ENCODE data around the gene PHACTR1. TPM values are rescaled to one million over a fixed set of nuclear protein-coding genes. Genes with fewer than 3 reads are reported as not detected.

Gene PHACTR1
- polyA plus RNA-seq, 3 donors: 6.1 to 26.9 (median 7.6) TPM

- intact Hi-C loops (cut with micrococcal nuclease): no loop called here
- 8% methylated on average over 14 of the region's 21 CpGs for WGBS (ENCODE audit: insufficient coverage)
- Histone ChIP-seq H3K9ac (ENCODE audit: insufficient read depth, low read length, poor library complexity, severe bottlenecking) (no peak overlapping the region), H3K79me2 (ENCODE audit: insufficient read depth, low read length) (no peaks in the 10 kb centered on the region), H3K4me2 (replicated peaks; ENCODE audit: extremely low read depth, low read length, poor library complexity, severe bottlenecking) (peak overlapping the region; percentile 91), H3K9me3 (replicated peaks in 1 of 2; ENCODE audit: control insufficient read depth in 1 of 2, insufficient read depth in 1 of 2, low read length in 2 of 2) (no peaks in the 10 kb centered on the region), H2AFZ (ENCODE audit: insufficient read depth, low read depth, low read length, poor library complexity, severe bottlenecking) (peak overlapping the region; percentile 72), H3K27ac (ENCODE audit: low read depth in 1 of 2, low read length in 2 of 2) (no peak overlapping the region), H3K4me1 (ENCODE audit: control insufficient read depth in 1 of 2, insufficient read depth in 2 of 2, low read length in 2 of 2) (peaks cover 22 to 31% of the 10 kb centered on the region in 2 donors), H3K27me3 (ENCODE audit: control insufficient read depth in 2 of 2, insufficient read depth in 2 of 2, low read length in 2 of 2) (peaks cover 18 to 29% of the 10 kb centered on the region in 2 donors), H4K20me1 (ENCODE audit: insufficient read depth, low read length) (no peaks in the 10 kb centered on the region), H3K4me3 (replicated peaks in 1 of 3; ENCODE audit: low read depth in 2 of 3, low read length in 3 of 3) (peak overlapping the region; percentile 36 to 82 (median 44)), H3K36me3 (replicated peaks in 1 of 2; ENCODE audit: control insufficient read depth in 1 of 2, insufficient read depth in 2 of 2, low read length in 2 of 2) (no peaks in the 10 kb centered on the region)
- Mint-ChIP-seq H3K27ac (peak overlapping the region in 2 of 7 donors; percentile 11 to 46), H3K4me1 (peaks cover 20% of the 10 kb centered on the region), H3K9me3 (peaks cover 0 to 8% (median 5%) of the 10 kb centered on the region in 7 donors), H3K4me3 (peak overlapping the region; percentile 89 to 97), H3K36me3 (peaks cover 2 to 7% of the 10 kb centered on the region in 2 donors), H3K27me3 (ENCODE audit: low read depth in 3 of 3) (peaks cover 23 to 31% (median 27%) of the 10 kb centered on the region in 3 donors)
- DNase-seq: no peak
- no peak for TF ChIP-seq CTCF (IDR thresholded peaks at IDR 0.05)
Measured at GRCh38 chr6:13012977-13013680, 296.6 kb downstream of the PHACTR1 start.

GRCh38 chr6:13013681-13014503 lies 297.3 kb downstream of the PHACTR1 start:
- Histone ChIP-seq H3K36me3 (replicated peaks in 1 of 2; ENCODE audit: control insufficient read depth in 1 of 2, insufficient read depth in 2 of 2, low read length in 2 of 2) (no peaks in the 10 kb centered on the region), H3K9ac (ENCODE audit: insufficient read depth, low read length, poor library complexity, severe bottlenecking) (no peak overlapping the region), H3K4me1 (ENCODE audit: control insufficient read depth in 1 of 2, insufficient read depth in 2 of 2, low read length in 2 of 2) (peaks cover 22 to 31% of the 10 kb centered on the region in 2 donors), H2AFZ (ENCODE audit: insufficient read depth, low read depth, low read length, poor library complexity, severe bottlenecking) (peak overlapping the region; percentile 77), H3K9me3 (replicated peaks in 1 of 2; ENCODE audit: control insufficient read depth in 1 of 2, insufficient read depth in 1 of 2, low read length in 2 of 2) (no peaks in the 10 kb centered on the region), H3K27ac (ENCODE audit: low read depth in 1 of 2, low read length in 2 of 2) (no peak overlapping the region), H3K4me2 (replicated peaks; ENCODE audit: extremely low read depth, low read length, poor library complexity, severe bottlenecking) (peak overlapping the region; percentile 91), H4K20me1 (ENCODE audit: insufficient read depth, low read length) (no peaks in the 10 kb centered on the region), H3K79me2 (ENCODE audit: insufficient read depth, low read length) (no peaks in the 10 kb centered on the region), H3K4me3 (replicated peaks in 1 of 3; ENCODE audit: low read depth in 2 of 3, low read length in 3 of 3) (peak overlapping the region; percentile 36 to 82 (median 44)), H3K27me3 (ENCODE audit: control insufficient read depth in 2 of 2, insufficient read depth in 2 of 2, low read length in 2 of 2) (peaks cover 18 to 29% of the 10 kb centered on the region in 2 donors)
- H3K9me3 Mint-ChIP-seq: peaks cover 0 to 8% (median 5%) of the 10 kb centered on the region in 7 donors
- peaks cover 20% of the 10 kb centered on the region for H3K4me1 Mint-ChIP-seq
- peak overlapping the region; percentile 89 to 97 for H3K4me3 Mint-ChIP-seq
- WGBS (ENCODE audit: insufficient coverage): under 1% methylated on average over 69 of the region's 83 CpGs
- no peak overlapping the region for H3K27ac Mint-ChIP-seq
- no peak for DNase-seq
- peaks cover 23 to 31% (median 27%) of the 10 kb centered on the region in 3 donors for H3K27me3 Mint-ChIP-seq (ENCODE audit: low read depth in 3 of 3)
- H3K36me3 Mint-ChIP-seq: peaks cover 2 to 7% of the 10 kb centered on the region in 2 donors
- TF ChIP-seq CTCF (IDR thresholded peaks at IDR 0.05): no peak
- intact Hi-C loops (cut with micrococcal nuclease): no loop called here

All from CD14-positive monocyte (primary cell).